GM04503 (cell line): Measurements from ENCODE around the gene CST3.
"Not testable (repeated sequence)": the region's sequence is repeated elsewhere in the genome, so short reads cannot be mapped to it uniquely, and the experiment has no call there.

Experiments
- DNase-seq: peaks from one replicate; pipeline ENCODE4 v3.0.0-alpha.2; 2012; ENCODE audit warnings: low read depth

CST3 gene

GRCh38 chr20:23641936-23642751, 4.4 kb upstream of the CST3 start:
- peak; percentile 37 for DNase-seq

GRCh38 chr20:23640671-23641667, 3.2 kb upstream of the CST3 start:
- no peak for DNase-seq

- DNase-seq: no peak
Observed at GRCh38 chr20:23640018-23640601, 2.4 kb upstream of the CST3 start.

- DNase-seq: no peak
Observed at GRCh38 chr20:23639490-23639958, 1.8 kb upstream of the CST3 start.

- no peak for DNase-seq
Observed at GRCh38 chr20:23638309-23638708, 554 bp upstream of the CST3 start.

- DNase-seq: no peak
Observed at GRCh38 chr20:23636908-23637281, 860 bp downstream of the CST3 start.

- DNase-seq: no peak
Observed at GRCh38 chr20:23636182-23636907, 1.4 kb downstream of the CST3 start.

GRCh38 chr20:23635768-23636090, 2.0 kb downstream of the CST3 start:
- DNase-seq: not testable (repeated sequence)

GRCh38 chr20:23634985-23635767, 2.6 kb downstream of the CST3 start:
- no peak for DNase-seq

GRCh38 chr20:23634044-23634801, 3.5 kb downstream of the CST3 start:
- DNase-seq: no peak

- no peak for DNase-seq
Observed at GRCh38 chr20:23632711-23633573, 4.8 kb downstream of the CST3 start.

GRCh38 chr20:23631981-23632710, 5.6 kb downstream of the CST3 start:
- DNase-seq: no peak

GRCh38 chr20:23631226-23631822, 6.4 kb downstream of the CST3 start:
- DNase-seq: no peak

- no peak for DNase-seq
Observed at GRCh38 chr20:23630392-23630849, 7.3 kb downstream of the CST3 start.

- no peak for DNase-seq
Observed at GRCh38 chr20:23629542-23630391, 8.0 kb downstream of the CST3 start.

- DNase-seq: no peak
Observed at GRCh38 chr20:23629017-23629541, 8.7 kb downstream of the CST3 start.
